ENCODE data around the gene ABTB1.
"Not testable (repeated sequence)": the region's sequence is repeated elsewhere in the genome, so short reads cannot be mapped to it uniquely, and the experiment has no call there.

The ABTB1 gene

GRCh38 chr3:127673191-127674100 is 694 bp downstream of the ABTB1 start:
- DNase-seq: no peak

GRCh38 chr3:127674101-127674721 is 1.5 kb downstream of the ABTB1 start:
- DNase-seq: no peak

- no peak for DNase-seq
These were observed 2.0 kb downstream of the ABTB1 start for GRCh38 chr3:127674790-127675189.

GRCh38 chr3:127675651-127676391 is 3.1 kb downstream of the ABTB1 start:
- DNase-seq: no peak

- no peak for DNase-seq
These were observed 3.7 kb downstream of the ABTB1 start for GRCh38 chr3:127676456-127676855.

GRCh38 chr3:127676921-127677351 is 4.2 kb downstream of the ABTB1 start:
- no peak for DNase-seq

- DNase-seq: no peak
These were observed 5.0 kb downstream of the ABTB1 start for GRCh38 chr3:127677541-127678314.

GRCh38 chr3:127678315-127678599 is 5.5 kb downstream of the ABTB1 start:
- DNase-seq: no peak

GRCh38 chr3:127678611-127679533 is 6.1 kb downstream of the ABTB1 start:
- DNase-seq: no peak

- no peak for DNase-seq
These were observed 6.9 kb downstream of the ABTB1 start for GRCh38 chr3:127679534-127680145.

GRCh38 chr3:127680146-127680661 is 7.5 kb downstream of the ABTB1 start:
- DNase-seq: no peak

- DNase-seq: no peak
These were observed 8.1 kb downstream of the ABTB1 start for GRCh38 chr3:127680798-127681221.

GRCh38 chr3:127682175-127682554 is 9.4 kb downstream of the ABTB1 start:
- not testable (repeated sequence) for DNase-seq

GRCh38 chr3:127682561-127682960 is 9.8 kb downstream of the ABTB1 start:
- DNase-seq: no peak

- no peak for DNase-seq
These were observed 12.3 kb downstream of the ABTB1 start for GRCh38 chr3:127684871-127685707.

GRCh38 chr3:127685708-127686511 is 13.2 kb downstream of the ABTB1 start:
- DNase-seq: no peak

GRCh38 chr3:127686512-127686894 is 13.8 kb downstream of the ABTB1 start:
- DNase-seq: no peak

- DNase-seq: no peak
These were observed 14.5 kb downstream of the ABTB1 start for GRCh38 chr3:127687228-127687737.

GRCh38 chr3:127688022-127688415 is 15.3 kb downstream of the ABTB1 start:
- no peak for DNase-seq

Data from DMS 273 treated with DMSO at 0.1 percent for 48 hours (cell line).